Heart right ventricle (tissue), 16 donors: ENCODE measurements around the gene PEAR1. TPM values are rescaled to one million over a fixed set of nuclear protein-coding genes. Genes with fewer than 3 reads are reported as not detected.
A peak's percentile ranks its signal among the peaks of the same experiment; 100 is the strongest.

Experiments used
- ATAC-seq, 8 donors: fragments of 200-7000 bp; cut with Tn5 transposase; one replicate each; pipeline ENCODE4 v1.9.1; 2020; ENCODE audit warnings: mild to moderate bottlenecking in 8 of 8, moderate library complexity in 8 of 8, moderate number of reproducible peaks in 1 of 8
- DNase-seq, 2 donors: peaks; one replicate each; pipeline ENCODE4 v3.0.0-alpha.2; 2020
- H3K27ac ChIP-seq, 10 donors: fragments of 200-600 bp; sonication (generic) in 2 of 10; one replicate each; pipeline versions ENCODE4 v1.5.0 to v1.8.0; 2020 to 2022; ENCODE audit warnings: mild to moderate bottlenecking in 3 of 10
- H3K27me3 ChIP-seq, 7 donors: fragments of 200-600 bp; one replicate each; pipeline ENCODE4 v1.8.0; 2021 to 2022; ENCODE audit warnings: mild to moderate bottlenecking in 2 of 7
- H3K36me3 ChIP-seq, 9 donors: fragments of 200-600 bp; sonication (generic) in 1 of 9; one replicate each; pipeline versions ENCODE4 v1.5.0 to v1.8.0; 2020 to 2022; ENCODE audit warnings: mild to moderate bottlenecking in 2 of 9
- H3K4me1 ChIP-seq, 9 donors: fragments of 200-600 bp; sonication (generic) in 1 of 9; one replicate each; pipeline versions ENCODE4 v1.5.0 to v1.8.0; 2020 to 2022; ENCODE audit warnings: mild to moderate bottlenecking in 4 of 9
- H3K4me3 ChIP-seq, 10 donors: fragments of 200-600 bp; sonication (generic) in 2 of 10; one replicate each; pipeline versions ENCODE4 v1.5.0 to v1.8.0; 2020 to 2022; ENCODE audit warnings: mild to moderate bottlenecking in 7 of 10, moderate library complexity in 2 of 10
- H3K9me3 ChIP-seq, 11 donors: fragments of 200-600 bp in 10 of 11; sonication (generic) in 2 of 11; one replicate each; pipeline versions ENCODE4 v1.5.0 to v1.8.0; 2013 to 2022; ENCODE audit warnings: mild to moderate bottlenecking in 2 of 11, control low read depth in 1 of 11, moderate library complexity in 1 of 11
- CTCF ChIP-seq, 9 donors: fragments of 200-600 bp; sonication (generic) in 2 of 9; IDR thresholded peaks; one replicate each; pipeline versions ENCODE4 v1.5.0 to v1.8.0; 2021 to 2022; ENCODE audit warnings: antibody characterized with exemption in 9 of 9, mild to moderate bottlenecking in 5 of 9, moderate library complexity in 1 of 9
- WGBS, 2 donors: extraction: QIAGEN DNeasy Blood & Tissue Kit; methylation state at CpG; one replicate each; pipeline ENCODE4 v1.1.7; 2013; ENCODE audit warnings: inconsistent platforms in 1 of 2; 5-methylcytosine and 5-hydroxymethylcytosine counted together
- intact Hi-C, 10 donors: fragments of 100-400 bp; cut with DNase I; formaldehyde crosslinking; loops; one replicate each; pipeline versions ENCODE4 v1.11.1 to v1.14.2; 2022
- polyA plus RNA-seq, 2 donors: library from polyadenylated mRNA; stranded (reverse); fragments of 200-250 nt; gene quantifications; one replicate each; pipeline ENCODE4 v1.2.3, GENCODE V29; 2013
- total RNA-seq, 10 donors: library from RNA; stranded (reverse); fragmentation: NEBNext Ultra II Directional in 3 of 10; extraction: Animal tissue kit (Norgen Biotek cat#: 25700) in 3 of 10; gene quantifications; one replicate each; pipeline versions ENCODE4 v1.2.1 to v1.2.4, GENCODE V29; 2021 to 2023
- donor health status: Arrhythmogenic right ventricular cardiomyopathy.
- donor health status: ischemic (EF 13 %, LVEDD 7.1; RV severe dilation, severe dysfunction).
- donor health status: healthy with polysubstance abuse.
- donor health status: DM: no; HTN: yes; CAD: no.
- donor health status: DM: no; HTN: no; CAD: no.
- donor health status: ischemic (EF 25% LVEDD 6.9; RV normal size, moderate dysfunction).
- donor health status: ischemic (EF 25% LVEDD 5.7; RV mildly dilated, moderate dysfunction).
- donor health status: healthy.
- donor health status: DM: yes; HTN: yes; CAD: no.
- donor health status: Ischemic cardiomyopathy.
- donor health status: ischemic (EF 35%, LVEDD 5.7; RV mildly dilated, moderate dysfunction).
- donor health status: nonischemic (EF 11% LVEDD 7.7; RV severe dilation, severe dysfunction).
- donor health status: DM: yes; HTN: yes; CAD: no.
- donor health status: PGD.
- donor health status: ischemic (EF 29% LVEDD 5.4; RV normal size, mild dysfunction).
- donor health status: nonischemic (EF 23%, LVEDD 6.1; RV moderate dilation, normal function).

PEAR1 gene
- total and polyA plus RNA-seq, 12 donors = 3.8 to 13.7 (median 7.1) TPM

- peaks cover 0 to 21% (median 0%) of the 10 kb centered on the region in 7 donors for H3K27me3 ChIP-seq
- TF ChIP-seq CTCF (IDR thresholded peaks at IDR 0.05) = no peak
- 62 to 70% methylated on average over 2 of the region's 2 CpGs for WGBS, 2 donors
- no peak for ATAC-seq
- H3K36me3 ChIP-seq = peaks cover 0 to 100% (median 19%) of the 10 kb centered on the region in 9 donors
- DNase-seq = no peak
- H3K27ac ChIP-seq = no peak overlapping the region
- intact Hi-C loops = no loop called here
- peaks cover 0 to 3% (median 0%) of the 10 kb centered on the region in 11 donors for H3K9me3 ChIP-seq
- H3K4me3 ChIP-seq = no peak overlapping the region
- peaks cover 0 to 32% (median 14%) of the 10 kb centered on the region in 9 donors for H3K4me1 ChIP-seq
These were observed 18.8 kb downstream of the PEAR1 start for GRCh38 chr1:156912310-156912709.

- peaks cover 0 to 12% (median 0%) of the 10 kb centered on the region in 11 donors for H3K9me3 ChIP-seq
- intact Hi-C loops = no loop called here
- 65 to 69% methylated on average over 23 to 24 of the region's 24 CpGs for WGBS, 2 donors
- H3K27ac ChIP-seq = no peak overlapping the region
- peaks cover 0 to 24% (median 10%) of the 10 kb centered on the region in 9 donors for H3K4me1 ChIP-seq
- H3K4me3 ChIP-seq = no peak overlapping the region
- H3K27me3 ChIP-seq = peaks cover 0 to 20% (median 0%) of the 10 kb centered on the region in 7 donors
- DNase-seq (no peak), ATAC-seq (peak in 6 of 8 donors; percentile 10 to 42 (median 37))
- no peak for TF ChIP-seq CTCF (IDR thresholded peaks at IDR 0.05)
- H3K36me3 ChIP-seq = peaks cover 0 to 96% (median 15%) of the 10 kb centered on the region in 9 donors
These were observed 19.6 kb downstream of the PEAR1 start for GRCh38 chr1:156912861-156913808.

- 85 to 90% methylated on average over 13 of the region's 13 CpGs for WGBS, 2 donors
These were observed 20.4 kb downstream of the PEAR1 start for GRCh38 chr1:156913809-156914387.

More at GRCh38 chr1:156913809-156914387, 20.4 kb downstream of the PEAR1 start:
- Histone ChIP-seq H3K27me3 (peaks cover 0 to 15% (median 0%) of the 10 kb centered on the region in 7 donors), H3K36me3 (peaks cover 0 to 89% (median 12%) of the 10 kb centered on the region in 9 donors), H3K27ac (no peak overlapping the region), H3K4me1 (peaks cover 0 to 16% (median 6%) of the 10 kb centered on the region in 9 donors), H3K9me3 (peaks cover 0 to 18% (median 0%) of the 10 kb centered on the region in 11 donors), H3K4me3 (no peak overlapping the region)
- TF ChIP-seq CTCF (IDR thresholded peaks at IDR 0.05) = no peak
- ATAC-seq (no peak), DNase-seq (no peak)
- intact Hi-C loops = no loop called here
